CD4-positive, alpha-beta memory T cell (primary cell): ENCODE data around the gene PTPA. TPM values are rescaled to one million over a fixed set of nuclear protein-coding genes. Genes with fewer than 3 reads are reported as not detected.

ENCODE experiments used
- CTCF ChIA-PET: fragments of 350-600 bp; sonication (Branson Sonifier 250); formaldehyde crosslinking; loops from one replicate; lab custom pipeline; 2021; ENCODE audit warnings: inconsistent platforms; ENCODE audit not compliant: partially characterized antibody; lab: Charles Lee
- POLR2A ChIA-PET: fragments of 350-600 bp; sonication (Branson Sonifier 250); formaldehyde crosslinking; loops from one replicate; lab custom pipeline; 2021; ENCODE audit not compliant: partially characterized antibody; lab: Charles Lee
- DNase-seq, 5 donors: peaks; one replicate each; pipeline versions ENCODE4 v3.0.0 to v3.0.0-alpha.2; 2020 to 2022; ENCODE audit warnings: mixed read lengths in 1 of 5
- H3K27ac ChIP-seq: one replicate; pipeline ENCODE4 v1.7.0; 2013; ENCODE audit warnings: low read depth, low read length
- H3K27me3 ChIP-seq: 2 replicates; pipeline ENCODE4 v1.7.0; 2013; ENCODE audit warnings: mild to moderate bottlenecking, low read length, moderate library complexity; ENCODE audit not compliant: insufficient read depth
- H3K36me3 ChIP-seq: 2 replicates; pipeline ENCODE4 v1.7.0; 2013; ENCODE audit warnings: mild to moderate bottlenecking, low read length, moderate library complexity; ENCODE audit not compliant: insufficient read depth
- H3K4me1 ChIP-seq: 2 replicates; pipeline ENCODE4 v1.7.0; 2013; ENCODE audit warnings: mild to moderate bottlenecking, low read length, moderate library complexity; ENCODE audit not compliant: insufficient read depth
- H3K4me3 ChIP-seq, 2 donors: one replicate each; pipeline ENCODE4 v1.7.0; 2013; ENCODE audit warnings: low read length in 2 of 2, mild to moderate bottlenecking in 1 of 2
- H3K9me3 ChIP-seq, 2 donors: one replicate each; pipeline ENCODE4 v1.7.0; 2013; ENCODE audit warnings: low read length in 2 of 2, control low read depth in 1 of 2; ENCODE audit not compliant: control insufficient read depth in 1 of 2
- H3K27ac Mint-ChIP-seq, 7 donors: one replicate each; pipeline ENCODE4 v1.8.0; 2020 to 2021; ENCODE audit warnings: mixed read lengths in 7 of 7, mild to moderate bottlenecking in 6 of 7, inconsistent platforms in 3 of 7, moderate library complexity in 3 of 7
- H3K27me3 Mint-ChIP-seq, 2 donors: one replicate each; pipeline ENCODE4 v1.8.0; 2020 to 2021; ENCODE audit warnings: mixed read lengths in 2 of 2
- H3K36me3 Mint-ChIP-seq, 2 donors: one replicate each; pipeline ENCODE4 v1.8.0; 2020 to 2021; ENCODE audit warnings: mixed read lengths in 2 of 2, inconsistent platforms in 1 of 2, mild to moderate bottlenecking in 1 of 2
- H3K4me1 Mint-ChIP-seq, 4 donors: one replicate each; pipeline ENCODE4 v1.8.0; 2020 to 2021; ENCODE audit warnings: mixed read lengths in 4 of 4, mild to moderate bottlenecking in 1 of 4
- H3K4me3 Mint-ChIP-seq, 8 donors: one replicate each; pipeline ENCODE4 v1.8.0; 2020 to 2021; ENCODE audit warnings: mixed read lengths in 8 of 8, mild to moderate bottlenecking in 7 of 8, moderate library complexity in 6 of 8, inconsistent platforms in 3 of 8
- H3K9me3 Mint-ChIP-seq, 8 donors: one replicate each; pipeline ENCODE4 v1.8.0; 2020 to 2021; ENCODE audit warnings: mixed read lengths in 8 of 8, mild to moderate bottlenecking in 5 of 8, inconsistent platforms in 3 of 8, moderate library complexity in 1 of 8
- intact Hi-C: fragments of 100-400 bp; cut with micrococcal nuclease; formaldehyde crosslinking; loops from one replicate; pipeline ENCODE4 v1.15.1; 2023
- polyA plus RNA-seq, 2 donors: library from polyadenylated mRNA; unstranded; fragments of 300-500 nt; fragmentation: Illumina TruSeq; gene quantifications; one replicate each; pipeline ENCODE4 v1.2.3, GENCODE V29; 2021
- total RNA-seq, 2 experiments: library from RNA; stranded (reverse); gene quantifications; one replicate each; pipeline ENCODE4 v1.2.3, GENCODE V29; 2021

PTPA gene
- total and polyA plus RNA-seq, 4 experiments from 2014 or later: 10.8 to 51.3 (median 31.5) TPM

- intact Hi-C loops: loop anchor here (1.0 to 2.0 kb wide), 7 partner anchors 8 to 644 kb away; partner anchors contain the start of genes CRAT and PTPA
- H3K36me3 Mint-ChIP-seq: peaks cover 19 to 42% of the 10 kb centered on the region in 2 donors
- peak overlapping the region; percentile 90 for H3K27ac ChIP-seq
These were observed 28.2 kb downstream of the PTPA start for GRCh38 chr9:129139233-129139992.

GRCh38 chr9:129139993-129140396, 28.8 kb downstream of the PTPA start:
- H3K27ac Mint-ChIP-seq: peak overlapping the region; percentile 90 to 99 (median 92)
- H3K4me3 ChIP-seq: peak overlapping the region; percentile 78 to 82
- POLR2A ChIA-PET: interaction anchor here (0.6 to 6.0 kb wide), 19 partner anchors 9 to 653 kb away, joined by 3 to 85 read pairs (median 5); partner anchors contain the start of genes CRAT, DOLPP1, IER5L and NTMT1

More at GRCh38 chr9:129139233-129139992, 28.2 kb downstream of the PTPA start:
- no peaks in the 10 kb centered on the region for H3K9me3 Mint-ChIP-seq
- POLR2A ChIA-PET: interaction anchor here (0.6 to 6.0 kb wide), 18 partner anchors 8 to 653 kb away, joined by 3 to 85 read pairs (median 5); partner anchors contain the start of genes CRAT, DOLPP1, IER5L and NTMT1
- DNase-seq: peak; percentile 78 to 83 (median 80)
- no peaks in the 10 kb centered on the region for H3K9me3 ChIP-seq
- peaks cover 32% of the 10 kb centered on the region for H3K36me3 ChIP-seq
- no peaks in the 10 kb centered on the region for H3K27me3 ChIP-seq
- no peaks in the 10 kb centered on the region for H3K27me3 Mint-ChIP-seq
- H3K4me1 ChIP-seq: peaks cover 38% of the 10 kb centered on the region
- CTCF ChIA-PET: interaction anchor here (0.8 to 10.5 kb wide), 36 partner anchors 9 to 679 kb away, joined by 3 to 151 read pairs (median 4); partner anchors contain the start of genes C9orf50, DOLPP1, IER5L and NTMT1
- peak overlapping the region; percentile 78 to 82 for H3K4me3 ChIP-seq
- H3K4me1 Mint-ChIP-seq: peaks cover 15 to 37% (median 29%) of the 10 kb centered on the region in 4 donors
- H3K4me3 Mint-ChIP-seq: peak overlapping the region; percentile 86 to 95 (median 90)
- H3K27ac Mint-ChIP-seq: peak overlapping the region; percentile 90 to 99 (median 92)

GRCh38 chr9:129140397-129141065, 29.3 kb downstream of the PTPA start:
- intact Hi-C loops: no loop called here
- H3K27ac ChIP-seq: peak overlapping the region; percentile 90
- peaks cover 38% of the 10 kb centered on the region for H3K4me1 ChIP-seq
- peak overlapping the region; percentile 91 to 99 (median 92) for H3K27ac Mint-ChIP-seq
- H3K9me3 ChIP-seq: no peaks in the 10 kb centered on the region
- H3K4me1 Mint-ChIP-seq: peaks cover 15 to 37% (median 29%) of the 10 kb centered on the region in 4 donors
- H3K36me3 ChIP-seq: peaks cover 32% of the 10 kb centered on the region
- ChIA-PET CTCF (interaction anchor here (0.7 to 10.5 kb wide), 26 partner anchors 10 to 650 kb away, joined by 3 to 151 read pairs (median 5); partner anchors contain the start of genes C9orf50, DOLPP1, IER5L and NTMT1), POLR2A (interaction anchor here (0.6 to 6.0 kb wide), 18 partner anchors 9 to 597 kb away, joined by 3 to 85 read pairs (median 6); partner anchors contain the start of genes CRAT, DOLPP1, IER5L and NTMT1)
- no peak for DNase-seq
- peak overlapping the region; percentile 76 to 78 for H3K4me3 ChIP-seq
- peak overlapping the region; percentile 86 to 95 (median 90) for H3K4me3 Mint-ChIP-seq
- no peaks in the 10 kb centered on the region for H3K27me3 Mint-ChIP-seq
- no peaks in the 10 kb centered on the region for H3K27me3 ChIP-seq
- no peaks in the 10 kb centered on the region for H3K9me3 Mint-ChIP-seq
- peaks cover 19 to 34% of the 10 kb centered on the region in 2 donors for H3K36me3 Mint-ChIP-seq

More at GRCh38 chr9:129139993-129140396, 28.8 kb downstream of the PTPA start:
- Mint-ChIP-seq H3K4me1 (peaks cover 15 to 37% (median 29%) of the 10 kb centered on the region in 4 donors), H3K4me3 (peak overlapping the region; percentile 86 to 95 (median 90)), H3K9me3 (no peaks in the 10 kb centered on the region), H3K27me3 (no peaks in the 10 kb centered on the region), H3K36me3 (peaks cover 19 to 39% of the 10 kb centered on the region in 2 donors)
- Histone ChIP-seq H3K27ac (peak overlapping the region; percentile 90), H3K27me3 (no peaks in the 10 kb centered on the region), H3K36me3 (peaks cover 32% of the 10 kb centered on the region), H3K9me3 (no peaks in the 10 kb centered on the region), H3K4me1 (peaks cover 38% of the 10 kb centered on the region)
- peak; percentile 70 to 92 (median 73) for DNase-seq
- intact Hi-C loops: loop anchor here (1.0 to 2.0 kb wide), 7 partner anchors 9 to 643 kb away; partner anchors contain the start of genes CRAT and PTPA
- CTCF ChIA-PET: interaction anchor here (0.7 to 10.5 kb wide), 29 partner anchors 10 to 678 kb away, joined by 3 to 151 read pairs (median 5); partner anchors contain the start of genes C9orf50, DOLPP1, IER5L and NTMT1

- POLR2A ChIA-PET: interaction anchor here (1.0 to 6.0 kb wide), 10 partner anchors 8 to 596 kb away, joined by 3 to 85 read pairs (median 8); partner anchors contain the start of genes CRAT, IER5L, NTMT1 and PTPA
- peaks cover 16 to 33% of the 10 kb centered on the region in 2 donors for H3K36me3 Mint-ChIP-seq
- H3K36me3 ChIP-seq: peaks cover 32% of the 10 kb centered on the region
- peak overlapping the region; percentile 59 to 99 (median 91) for H3K27ac Mint-ChIP-seq
- H3K27ac ChIP-seq: peak overlapping the region; percentile 90
- no peaks in the 10 kb centered on the region for H3K27me3 Mint-ChIP-seq
- no peak for DNase-seq
- H3K27me3 ChIP-seq: no peaks in the 10 kb centered on the region
- peaks cover 15 to 37% (median 29%) of the 10 kb centered on the region in 4 donors for H3K4me1 Mint-ChIP-seq
- CTCF ChIA-PET: interaction anchor here (0.6 to 10.5 kb wide), 20 partner anchors 10 to 649 kb away, joined by 3 to 151 read pairs (median 11); partner anchors contain the start of genes C9orf50, IER5L and NTMT1
- no peaks in the 10 kb centered on the region for H3K9me3 Mint-ChIP-seq
- no peaks in the 10 kb centered on the region for H3K9me3 ChIP-seq
- no peak overlapping the region for H3K4me3 ChIP-seq
- peaks cover 38% of the 10 kb centered on the region for H3K4me1 ChIP-seq
- peak overlapping the region; percentile 13 to 90 (median 64) for H3K4me3 Mint-ChIP-seq
- intact Hi-C loops: no loop called here
These were observed 30.1 kb downstream of the PTPA start for GRCh38 chr9:129141066-129142041.

- H3K27ac ChIP-seq: no peak overlapping the region
These were observed 31.1 kb downstream of the PTPA start for GRCh38 chr9:129142138-129142935.

More at GRCh38 chr9:129142138-129142935, 31.1 kb downstream of the PTPA start:
- DNase-seq: no peak
- H3K27me3 Mint-ChIP-seq: no peaks in the 10 kb centered on the region
- H3K9me3 Mint-ChIP-seq: no peaks in the 10 kb centered on the region
- POLR2A ChIA-PET: interaction anchor here (1.1 to 6.0 kb wide), 7 partner anchors 8 to 483 kb away, joined by 3 to 85 read pairs (median 5); partner anchors contain the start of genes IER5L and NTMT1
- intact Hi-C loops: no loop called here
- no peaks in the 10 kb centered on the region for H3K9me3 ChIP-seq
- H3K4me1 ChIP-seq: peaks cover 38% of the 10 kb centered on the region
- H3K4me3 ChIP-seq: no peak overlapping the region
- H3K36me3 ChIP-seq: peaks cover 22% of the 10 kb centered on the region
- H3K4me3 Mint-ChIP-seq: peak overlapping the region in 6 of 8 donors; percentile 17 to 73 (median 40)
- H3K27me3 ChIP-seq: no peaks in the 10 kb centered on the region
- peaks cover 12 to 25% of the 10 kb centered on the region in 2 donors for H3K36me3 Mint-ChIP-seq
- H3K4me1 Mint-ChIP-seq: peaks cover 15 to 37% (median 29%) of the 10 kb centered on the region in 4 donors
- peak overlapping the region; percentile 52 to 91 (median 79) for H3K27ac Mint-ChIP-seq
- CTCF ChIA-PET: interaction anchor here (0.6 to 10.5 kb wide), 36 partner anchors 11 to 648 kb away, joined by 3 to 151 read pairs (median 4); partner anchors contain the start of genes C9orf50, IER5L and NTMT1
